Testis (tissue), 3 donors: ENCODE data around the gene PIEZO2. TPM values are rescaled to one million over a fixed set of nuclear protein-coding genes. Genes with fewer than 3 reads are reported as not detected.

Experiments used
- DNase-seq: peaks from one replicate; pipeline ENCODE4 v3.0.0-alpha.2; 2019
- H3K27ac ChIP-seq, 2 donors: fragments of 200-600 bp; sonication (generic); one replicate each; pipeline ENCODE4 v1.5.1; 2019
- H3K27me3 ChIP-seq: fragments of 200-600 bp; sonication (generic); one replicate; pipeline ENCODE4 v1.5.1; 2019
- H3K36me3 ChIP-seq: fragments of 200-600 bp; sonication (generic); one replicate; pipeline ENCODE4 v1.5.1; 2017; ENCODE audit warnings: low read depth; ENCODE audit errors: missing control alignments
- H3K4me1 ChIP-seq: fragments of 200-600 bp; sonication (generic); one replicate; pipeline ENCODE4 v1.5.1; 2019
- H3K4me3 ChIP-seq, 2 donors: fragments of 200-600 bp; sonication (generic); one replicate each; pipeline ENCODE4 v1.5.1; 2017 to 2019
- H3K9me3 ChIP-seq: fragments of 200-600 bp; sonication (generic); one replicate; pipeline ENCODE4 v1.5.1; 2017
- CTCF ChIP-seq, 3 experiments: fragments of 450-650 bp in 2 of 3; fragments of 200-600 bp in 1 of 3; sonication (generic) in 1 of 3; IDR thresholded peaks; one replicate each; pipeline ENCODE4 v1.5.1; 2016 to 2019; ENCODE audit warnings: antibody characterized with exemption in 3 of 3, mild to moderate bottlenecking in 2 of 3, moderate library complexity in 1 of 3
- POLR2A ChIP-seq: fragments of 450-650 bp; IDR thresholded peaks from one replicate; pipeline ENCODE4 v1.6.1; 2017; ENCODE audit warnings: antibody characterized with exemption, mild to moderate bottlenecking, moderate library complexity
- WGBS, 2 donors: methylation state at CpG; one replicate each; pipeline ENCODE4 v1.1.5; 2018; 5-methylcytosine and 5-hydroxymethylcytosine counted together
- intact Hi-C: fragments of 100-400 bp; cut with DNase I; formaldehyde crosslinking; loops from one replicate; pipeline ENCODE4 v1.15.1; 2023; ENCODE audit warnings: low total_unique reads
- polyA plus RNA-seq: library from polyadenylated mRNA; stranded (reverse); fragments of 350-450 nt; fragmentation: Illumina TruSeq; extraction: RNeasy Lipid Tissue Mini Kit (QIAGEN cat#74804); gene quantifications from one replicate; pipeline ENCODE4 v1.2.3, GENCODE V29; 2014; ENCODE audit warnings: low read depth, low replicate concordance; ENCODE audit not compliant: insufficient read depth
- total RNA-seq, 2 donors: library from RNA; depleted of rRNA; stranded (reverse); fragments of >200 nt; gene quantifications; one replicate each; pipeline ENCODE4 v1.2.3, GENCODE V29; 2016

Gene PIEZO2
- total and polyA plus RNA-seq, 3 donors from 2014 or later = 2.3 to 3.5 (median 3.0) TPM

GRCh38 chr18:11113046-11113548, 36.3 kb downstream of the PIEZO2 start:
- intact Hi-C loops = no loop called here
- 83 to 84% methylated on average over 4 of the region's 4 CpGs for WGBS, 2 donors
- no peaks in the 10 kb centered on the region for H3K27me3 ChIP-seq
- no peaks in the 10 kb centered on the region for H3K36me3 ChIP-seq
- no peaks in the 10 kb centered on the region for H3K9me3 ChIP-seq
- H3K27ac ChIP-seq = no peak overlapping the region
- TF ChIP-seq POLR2A (no peak), CTCF (IDR thresholded peaks at IDR 0.05) (no peak)
- H3K4me1 ChIP-seq = no peaks in the 10 kb centered on the region
- H3K4me3 ChIP-seq = no peak overlapping the region
- no peak for DNase-seq

- Histone ChIP-seq H3K36me3 (no peaks in the 10 kb centered on the region), H3K27me3 (no peaks in the 10 kb centered on the region), H3K4me3 (no peak overlapping the region), H3K4me1 (no peaks in the 10 kb centered on the region), H3K9me3 (no peaks in the 10 kb centered on the region), H3K27ac (no peak overlapping the region)
- WGBS, 2 donors = 89 to 93% methylated on average over 3 of the region's 3 CpGs
- no peak for TF ChIP-seq POLR2A
- TF ChIP-seq CTCF (IDR thresholded peaks at IDR 0.05) = no peak
- intact Hi-C loops = no loop called here
- DNase-seq = no peak
These were observed 37.1 kb downstream of the PIEZO2 start for GRCh38 chr18:11112286-11112685.

GRCh38 chr18:11110509-11110908, 38.9 kb downstream of the PIEZO2 start:
- 94 to 98% methylated on average over 5 to 16 of the region's 16 CpGs for WGBS, 2 donors
- TF ChIP-seq CTCF (IDR thresholded peaks at IDR 0.05) (no peak), POLR2A (no peak)
- no peak overlapping the region for H3K27ac ChIP-seq
- H3K4me1 ChIP-seq = no peaks in the 10 kb centered on the region
- no peaks in the 10 kb centered on the region for H3K27me3 ChIP-seq
- no peak for DNase-seq
- H3K4me3 ChIP-seq = no peak overlapping the region
- intact Hi-C loops = no loop called here
- no peaks in the 10 kb centered on the region for H3K36me3 ChIP-seq
- H3K9me3 ChIP-seq = no peaks in the 10 kb centered on the region

- Histone ChIP-seq H3K9me3 (no peaks in the 10 kb centered on the region), H3K4me1 (no peaks in the 10 kb centered on the region), H3K4me3 (no peak overlapping the region), H3K36me3 (no peaks in the 10 kb centered on the region), H3K27me3 (no peaks in the 10 kb centered on the region), H3K27ac (no peak overlapping the region)
- intact Hi-C loops = no loop called here
- DNase-seq = no peak
- TF ChIP-seq POLR2A = no peak
- TF ChIP-seq CTCF (IDR thresholded peaks at IDR 0.05) = no peak
- 63 to 78% methylated on average over 3 of the region's 3 CpGs for WGBS, 2 donors
These were observed 40.4 kb downstream of the PIEZO2 start for GRCh38 chr18:11108947-11109346.

GRCh38 chr18:11106894-11107293, 42.5 kb downstream of the PIEZO2 start:
- Histone ChIP-seq H3K9me3 (no peaks in the 10 kb centered on the region), H3K4me3 (no peak overlapping the region), H3K36me3 (no peaks in the 10 kb centered on the region), H3K4me1 (no peaks in the 10 kb centered on the region), H3K27me3 (no peaks in the 10 kb centered on the region), H3K27ac (no peak overlapping the region)
- no peak for DNase-seq
- intact Hi-C loops = no loop called here
- TF ChIP-seq POLR2A (no peak), CTCF (IDR thresholded peaks at IDR 0.05) (no peak)
- WGBS, 2 donors = 84 to 89% methylated on average over 6 of the region's 6 CpGs
